Activated naive CD4-positive, alpha-beta T cell treated with anti-CD3 and anti-CD28 coated beads for 36 hours (primary cell): Measurements from ENCODE around the gene RNF115. TPM values are rescaled to one million over a fixed set of nuclear protein-coding genes. Genes with fewer than 3 reads are reported as not detected.
"Not testable (repeated sequence)": the region's sequence is repeated elsewhere in the genome, so short reads cannot be mapped to it uniquely, and the experiment has no call there.

Source experiments
- CTCF ChIA-PET: fragments of 350-600 bp; sonication (Branson Sonifier 250); formaldehyde crosslinking; loops from one replicate; lab custom pipeline; 2021; ENCODE audit warnings: antibody characterized with exemption; lab: Charles Lee
- DNase-seq: peaks from one replicate; pipeline ENCODE4 v3.0.0-alpha.2; 2020
- H3K27ac Mint-ChIP-seq: one replicate; pipeline ENCODE4 v1.8.0; 2021; ENCODE audit warnings: mild to moderate bottlenecking, mixed read lengths
- H3K27me3 Mint-ChIP-seq: one replicate; pipeline ENCODE4 v1.8.0; 2021; ENCODE audit warnings: low read depth, mixed read lengths
- H3K36me3 Mint-ChIP-seq: one replicate; pipeline ENCODE4 v1.8.0; 2021; ENCODE audit warnings: low read depth, mixed read lengths
- H3K4me1 Mint-ChIP-seq: one replicate; pipeline ENCODE4 v1.8.0; 2021; ENCODE audit warnings: low read depth, mixed read lengths
- H3K4me3 Mint-ChIP-seq: one replicate; pipeline ENCODE4 v1.8.0; 2021; ENCODE audit warnings: mild to moderate bottlenecking, moderate library complexity, mixed read lengths
- H3K9me3 Mint-ChIP-seq: one replicate; pipeline ENCODE4 v1.8.0; 2021; ENCODE audit warnings: mixed read lengths
- intact Hi-C: fragments of 100-400 bp; cut with micrococcal nuclease; formaldehyde crosslinking; loops from one replicate; pipeline ENCODE4 v1.15.1; 2023
- total RNA-seq, 2 experiments: library from RNA; stranded (reverse); gene quantifications; one replicate each; pipeline ENCODE4 v1.2.3, GENCODE V29; 2021

The RNF115 gene
- total RNA-seq, 2 experiments from 2014 or later = 7.5 to 8.0 TPM

- Mint-ChIP-seq H3K4me1 (peaks cover 20% of the 10 kb centered on the region), H3K27ac (no peak overlapping the region), H3K4me3 (no peak overlapping the region), H3K36me3 (peaks cover 36% of the 10 kb centered on the region), H3K9me3 (peaks cover 13% of the 10 kb centered on the region), H3K27me3 (no peaks in the 10 kb centered on the region)
- intact Hi-C loops = no loop called here
- CTCF ChIA-PET = no interaction called here
- no peak for DNase-seq
Measured at GRCh38 chr1:145792484-145792883, 31.4 kb downstream of the RNF115 start.

- Mint-ChIP-seq H3K36me3 (peaks cover 32% of the 10 kb centered on the region), H3K4me1 (peaks cover 22% of the 10 kb centered on the region)
- H3K9me3 Mint-ChIP-seq, CTCF ChIA-PET, intact Hi-C loops, DNase-seq, H3K4me3 Mint-ChIP-seq, H3K27me3 Mint-ChIP-seq, H3K27ac Mint-ChIP-seq: not testable (repeated sequence)
Measured at GRCh38 chr1:145791860-145792259, 32.0 kb downstream of the RNF115 start.

GRCh38 chr1:145788580-145788979 lies 35.3 kb downstream of the RNF115 start:
- DNase-seq = no peak
- CTCF ChIA-PET = no interaction called here
- intact Hi-C loops = no loop called here
- H3K27me3 Mint-ChIP-seq = no peaks in the 10 kb centered on the region
- H3K27ac Mint-ChIP-seq = no peak overlapping the region
- peaks cover 13% of the 10 kb centered on the region for H3K36me3 Mint-ChIP-seq
- peaks cover 32% of the 10 kb centered on the region for H3K4me1 Mint-ChIP-seq
- H3K4me3 Mint-ChIP-seq = no peak overlapping the region
- no peaks in the 10 kb centered on the region for H3K9me3 Mint-ChIP-seq

- intact Hi-C loops = loop anchor here (2.0 kb wide), 1 partner anchor 43 kb away; no protein-coding TSS in a partner anchor
- no peak for DNase-seq
- no peak overlapping the region for H3K27ac Mint-ChIP-seq
- H3K27me3 Mint-ChIP-seq = no peaks in the 10 kb centered on the region
- H3K9me3 Mint-ChIP-seq = no peaks in the 10 kb centered on the region
- peaks cover 9% of the 10 kb centered on the region for H3K36me3 Mint-ChIP-seq
- H3K4me1 Mint-ChIP-seq = peaks cover 33% of the 10 kb centered on the region
- no peak overlapping the region for H3K4me3 Mint-ChIP-seq
- CTCF ChIA-PET = interaction anchor here (0.6 kb wide), 1 partner anchor 20 kb away, joined by 3 read pairs; no protein-coding TSS in a partner anchor
Measured at GRCh38 chr1:145786271-145786670, 37.6 kb downstream of the RNF115 start.

GRCh38 chr1:145785547-145785946 lies 38.3 kb downstream of the RNF115 start:
- no peaks in the 10 kb centered on the region for H3K9me3 Mint-ChIP-seq
- DNase-seq = no peak
- H3K27ac Mint-ChIP-seq = no peak overlapping the region
- peaks cover 9% of the 10 kb centered on the region for H3K36me3 Mint-ChIP-seq
- CTCF ChIA-PET = interaction anchor here (0.6 kb wide), 1 partner anchor 20 kb away, joined by 3 read pairs; no protein-coding TSS in a partner anchor
- no peaks in the 10 kb centered on the region for H3K27me3 Mint-ChIP-seq
- H3K4me3 Mint-ChIP-seq = no peak overlapping the region
- H3K4me1 Mint-ChIP-seq = peaks cover 33% of the 10 kb centered on the region
- intact Hi-C loops = no loop called here

DNA sequence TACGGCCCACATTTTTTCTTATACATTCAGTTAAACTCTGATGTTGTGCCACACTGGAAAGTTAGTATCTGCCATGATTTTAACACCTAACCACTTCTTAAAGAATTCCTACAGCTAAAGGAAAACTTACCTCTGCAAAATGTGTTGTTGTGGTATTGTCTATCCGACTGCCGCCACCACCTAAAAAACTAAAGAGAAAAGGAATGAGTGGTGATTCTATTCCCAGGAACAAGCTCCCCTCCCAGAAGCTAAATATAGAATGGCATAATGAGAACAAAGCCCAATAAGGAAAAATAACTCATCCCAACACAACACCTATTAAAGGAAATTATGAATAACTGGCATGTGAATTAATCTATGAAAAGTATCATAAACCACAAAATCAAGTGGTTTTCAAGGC lies 39.5 kb downstream of the RNF115 start:
- intact Hi-C loops = no loop called here
- H3K4me1 Mint-ChIP-seq = peaks cover 33% of the 10 kb centered on the region
- H3K27ac Mint-ChIP-seq = no peak overlapping the region
- no peaks in the 10 kb centered on the region for H3K27me3 Mint-ChIP-seq
- no peak overlapping the region for H3K4me3 Mint-ChIP-seq
- CTCF ChIA-PET = interaction anchor here (1.2 kb wide), 1 partner anchor 61 kb away, joined by 3 read pairs; the partner anchor contains the start of gene NUDT17
- DNase-seq = no peak
- H3K9me3 Mint-ChIP-seq = no peaks in the 10 kb centered on the region
- H3K36me3 Mint-ChIP-seq = peaks cover 9% of the 10 kb centered on the region

DNA sequence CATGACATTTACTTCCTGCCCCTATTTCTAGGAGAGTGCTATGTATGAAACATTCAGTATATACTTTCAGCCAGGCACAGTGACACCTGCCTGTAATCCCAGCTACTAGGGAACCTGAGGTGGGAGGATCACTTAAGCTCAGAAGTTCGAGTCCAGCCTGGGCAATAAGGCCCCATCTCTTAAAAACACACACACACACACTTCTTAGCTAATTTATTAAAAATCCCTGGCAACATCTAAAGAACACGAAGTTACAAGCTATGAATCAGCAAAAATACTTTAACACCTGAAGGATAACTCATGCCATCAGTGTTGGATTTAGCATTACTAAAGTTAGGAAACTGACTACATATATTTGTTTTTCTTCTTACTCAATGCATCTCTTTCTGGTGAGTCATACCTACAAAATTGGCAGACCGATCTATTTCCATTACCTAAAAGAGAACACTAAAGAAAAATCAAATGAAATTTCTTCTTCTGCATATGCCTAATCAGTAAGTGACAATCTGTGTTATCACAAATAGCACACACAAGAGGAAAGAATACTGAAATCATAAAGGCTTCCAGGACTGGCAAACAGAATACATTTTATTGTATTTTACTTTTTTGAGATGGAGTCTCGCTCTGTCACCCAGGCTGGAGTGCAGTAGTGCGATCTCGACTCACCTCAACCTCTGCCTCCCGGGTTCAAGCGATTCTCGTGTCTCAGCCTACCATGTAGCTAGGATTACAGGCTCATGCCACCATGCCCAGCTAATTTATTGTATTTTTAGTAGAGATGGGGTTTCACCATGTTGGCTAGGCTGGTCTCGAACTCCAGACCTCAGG lies 41.4 kb downstream of the RNF115 start:
- CTCF ChIA-PET = interaction anchor here (0.6 to 1.5 kb wide), 3 partner anchors 24 to 288 kb away, joined by 3 to 5 read pairs (median 4); no protein-coding TSS in a partner anchor
- no peaks in the 10 kb centered on the region for H3K9me3 Mint-ChIP-seq
- H3K27me3 Mint-ChIP-seq = no peaks in the 10 kb centered on the region
- intact Hi-C loops = no loop called here
- no peak overlapping the region for H3K27ac Mint-ChIP-seq
- no peak for DNase-seq
- peaks cover 30% of the 10 kb centered on the region for H3K4me1 Mint-ChIP-seq
- H3K4me3 Mint-ChIP-seq = no peak overlapping the region
- peaks cover 3% of the 10 kb centered on the region for H3K36me3 Mint-ChIP-seq

DNA sequence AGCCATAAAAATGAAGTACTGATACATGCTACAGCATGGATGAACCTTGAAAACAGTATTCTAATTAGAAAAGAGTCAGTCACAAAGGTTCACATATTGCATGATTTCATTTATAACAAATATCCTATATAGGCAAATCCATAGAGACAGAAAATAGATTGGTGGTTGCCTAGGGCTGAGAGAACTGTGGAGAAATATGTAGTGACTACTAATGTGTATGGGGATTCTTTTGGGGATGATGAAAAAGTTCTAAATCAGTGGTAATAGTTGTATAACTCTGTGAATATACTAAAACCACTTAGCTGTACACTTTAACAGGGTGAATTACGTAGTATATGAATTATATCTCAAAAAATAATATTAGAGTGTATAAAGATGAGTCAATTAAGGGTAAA lies 45.8 kb downstream of the RNF115 start:
- peaks cover 14% of the 10 kb centered on the region for H3K4me1 Mint-ChIP-seq
- CTCF ChIA-PET = no interaction called here
- no peak overlapping the region for H3K27ac Mint-ChIP-seq
- intact Hi-C loops = no loop called here
- H3K9me3 Mint-ChIP-seq = no peaks in the 10 kb centered on the region
- H3K36me3 Mint-ChIP-seq = peaks cover under 1% of the 10 kb centered on the region
- H3K27me3 Mint-ChIP-seq = no peaks in the 10 kb centered on the region
- DNase-seq = no peak
- no peak overlapping the region for H3K4me3 Mint-ChIP-seq

GRCh38 chr1:145777357-145778145 lies 46.3 kb downstream of the RNF115 start:
- CTCF ChIA-PET = no interaction called here
- Mint-ChIP-seq H3K4me1 (peaks cover 14% of the 10 kb centered on the region), H3K27me3 (no peaks in the 10 kb centered on the region), H3K27ac (no peak overlapping the region), H3K4me3 (no peak overlapping the region), H3K9me3 (no peaks in the 10 kb centered on the region), H3K36me3 (peaks cover 3% of the 10 kb centered on the region)
- DNase-seq = no peak
- intact Hi-C loops = no loop called here

DNA sequence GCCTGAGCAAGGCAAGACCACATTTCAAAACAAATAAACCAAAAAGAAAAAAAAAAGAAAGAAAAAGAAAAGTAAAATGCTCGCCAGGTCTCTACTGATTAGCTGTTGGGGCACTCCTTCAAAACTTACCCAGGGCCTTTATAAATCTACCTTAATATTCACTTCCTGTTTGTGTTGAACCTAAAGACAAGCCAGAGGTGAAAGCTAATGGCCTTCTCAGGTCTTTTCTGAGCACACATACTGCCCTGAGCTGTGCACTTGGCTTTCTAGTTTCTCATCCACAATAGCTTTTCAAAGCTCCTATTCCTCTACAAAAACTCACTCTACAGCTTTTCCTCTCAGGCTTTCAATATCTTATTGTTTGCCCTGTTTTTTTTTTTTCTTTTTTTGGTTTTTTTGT lies 50.5 kb downstream of the RNF115 start:
- DNase-seq = no peak
- Mint-ChIP-seq H3K36me3 (peaks cover 6% of the 10 kb centered on the region), H3K4me1 (peaks cover 12% of the 10 kb centered on the region), H3K9me3 (no peaks in the 10 kb centered on the region), H3K4me3 (no peak overlapping the region), H3K27me3 (no peaks in the 10 kb centered on the region), H3K27ac (peak overlapping the region; percentile 47)
- intact Hi-C loops = no loop called here
- CTCF ChIA-PET = interaction anchor here (0.6 to 1.6 kb wide), 4 partner anchors 15 to 136 kb away, joined by 3 to 4 read pairs (median 3); partner anchors contain the start of gene ITGA10

GRCh38 chr1:145771056-145771455 lies 52.8 kb downstream of the RNF115 start:
- peaks cover 12% of the 10 kb centered on the region for H3K4me1 Mint-ChIP-seq
- peaks cover 12% of the 10 kb centered on the region for H3K36me3 Mint-ChIP-seq
- no peaks in the 10 kb centered on the region for H3K27me3 Mint-ChIP-seq
- CTCF ChIA-PET = no interaction called here
- no peak overlapping the region for H3K27ac Mint-ChIP-seq
- no peak overlapping the region for H3K4me3 Mint-ChIP-seq
- DNase-seq = no peak
- H3K9me3 Mint-ChIP-seq = no peaks in the 10 kb centered on the region
- intact Hi-C loops = no loop called here

DNA sequence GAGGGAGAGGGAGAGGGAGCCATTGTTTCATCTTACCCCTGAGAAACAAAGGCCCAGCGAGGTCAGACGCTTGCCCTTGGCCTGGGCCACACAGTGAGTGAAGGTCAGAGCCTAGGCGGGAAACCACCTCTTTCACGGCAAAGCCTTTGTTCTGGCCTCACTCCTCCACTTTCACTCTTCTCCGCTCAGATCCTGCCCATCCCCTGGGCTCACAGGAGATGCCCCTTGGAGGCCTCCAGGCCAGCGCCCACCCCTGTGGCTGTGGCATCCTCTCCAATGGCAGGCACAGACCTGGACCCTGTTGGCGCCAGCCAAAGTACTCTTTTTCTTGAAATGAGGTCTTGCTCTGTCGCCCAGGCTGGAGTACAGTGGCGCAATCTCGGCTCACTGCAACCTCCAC lies 55.9 kb downstream of the RNF115 start:
- DNase-seq, H3K4me1 Mint-ChIP-seq, H3K27me3 Mint-ChIP-seq, H3K27ac Mint-ChIP-seq, CTCF ChIA-PET, H3K4me3 Mint-ChIP-seq, H3K9me3 Mint-ChIP-seq, intact Hi-C loops: not testable (repeated sequence)
- peaks cover 15% of the 10 kb centered on the region for H3K36me3 Mint-ChIP-seq
